Measurements from ENCODE around the gene MAPK8IP3. TPM values are rescaled to one million over a fixed set of nuclear protein-coding genes. Genes with fewer than 3 reads are reported as not detected.

Gene MAPK8IP3, protein sequence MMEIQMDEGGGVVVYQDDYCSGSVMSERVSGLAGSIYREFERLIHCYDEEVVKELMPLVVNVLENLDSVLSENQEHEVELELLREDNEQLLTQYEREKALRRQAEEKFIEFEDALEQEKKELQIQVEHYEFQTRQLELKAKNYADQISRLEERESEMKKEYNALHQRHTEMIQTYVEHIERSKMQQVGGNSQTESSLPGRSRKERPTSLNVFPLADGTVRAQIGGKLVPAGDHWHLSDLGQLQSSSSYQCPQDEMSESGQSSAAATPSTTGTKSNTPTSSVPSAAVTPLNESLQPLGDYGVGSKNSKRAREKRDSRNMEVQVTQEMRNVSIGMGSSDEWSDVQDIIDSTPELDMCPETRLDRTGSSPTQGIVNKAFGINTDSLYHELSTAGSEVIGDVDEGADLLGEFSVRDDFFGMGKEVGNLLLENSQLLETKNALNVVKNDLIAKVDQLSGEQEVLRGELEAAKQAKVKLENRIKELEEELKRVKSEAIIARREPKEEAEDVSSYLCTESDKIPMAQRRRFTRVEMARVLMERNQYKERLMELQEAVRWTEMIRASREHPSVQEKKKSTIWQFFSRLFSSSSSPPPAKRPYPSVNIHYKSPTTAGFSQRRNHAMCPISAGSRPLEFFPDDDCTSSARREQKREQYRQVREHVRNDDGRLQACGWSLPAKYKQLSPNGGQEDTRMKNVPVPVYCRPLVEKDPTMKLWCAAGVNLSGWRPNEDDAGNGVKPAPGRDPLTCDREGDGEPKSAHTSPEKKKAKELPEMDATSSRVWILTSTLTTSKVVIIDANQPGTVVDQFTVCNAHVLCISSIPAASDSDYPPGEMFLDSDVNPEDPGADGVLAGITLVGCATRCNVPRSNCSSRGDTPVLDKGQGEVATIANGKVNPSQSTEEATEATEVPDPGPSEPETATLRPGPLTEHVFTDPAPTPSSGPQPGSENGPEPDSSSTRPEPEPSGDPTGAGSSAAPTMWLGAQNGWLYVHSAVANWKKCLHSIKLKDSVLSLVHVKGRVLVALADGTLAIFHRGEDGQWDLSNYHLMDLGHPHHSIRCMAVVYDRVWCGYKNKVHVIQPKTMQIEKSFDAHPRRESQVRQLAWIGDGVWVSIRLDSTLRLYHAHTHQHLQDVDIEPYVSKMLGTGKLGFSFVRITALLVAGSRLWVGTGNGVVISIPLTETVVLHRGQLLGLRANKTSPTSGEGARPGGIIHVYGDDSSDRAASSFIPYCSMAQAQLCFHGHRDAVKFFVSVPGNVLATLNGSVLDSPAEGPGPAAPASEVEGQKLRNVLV (N-terminal part only)
- 22.0 and 37.5 TPM in 2 replicates for total RNA-seq

DNA sequence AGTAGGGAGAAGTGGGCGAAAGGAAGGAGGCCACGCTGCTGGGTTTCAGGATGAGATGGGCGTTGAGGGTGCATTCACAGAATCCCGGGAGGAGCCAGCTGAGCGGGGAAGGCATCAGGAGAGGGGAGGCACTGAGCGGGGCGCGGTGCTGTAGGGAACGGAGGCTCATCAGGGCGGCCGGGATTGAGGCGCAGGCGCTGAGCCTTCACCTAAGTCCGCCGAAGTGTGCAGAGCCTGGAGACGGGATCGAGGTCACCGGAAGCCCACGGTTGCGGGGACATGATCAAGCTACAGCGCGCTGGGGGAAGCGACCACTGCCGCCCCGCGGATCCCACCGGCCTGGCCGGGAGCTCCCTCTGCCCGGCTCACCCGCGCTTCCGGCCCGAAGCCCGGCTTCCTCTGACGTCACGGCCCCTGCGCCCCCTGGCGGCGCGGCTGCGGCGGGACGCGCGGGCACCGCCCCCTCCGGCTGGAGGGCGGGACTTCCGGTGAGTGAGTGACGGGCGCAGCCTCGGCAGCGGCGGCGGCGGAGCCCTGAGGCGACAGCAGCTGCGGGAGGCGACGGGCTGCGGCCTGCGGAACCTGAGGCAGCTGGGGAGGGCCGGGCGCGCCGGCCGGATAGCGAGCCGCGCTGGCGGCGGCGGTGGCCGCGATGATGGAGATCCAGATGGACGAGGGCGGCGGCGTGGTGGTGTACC, at the start of gene MAPK8IP3:
TSS of gene MAPK8IP3 (plus strand) at position 508 of the 698 bp plus-strand sequence. CDS start at position 653, 145 bp downstream.
- no peak for DNase-seq (ENCODE audit: low read depth)
- H3K4me3 ChIP-seq (ENCODE audit: low read depth, low read length) = peak within 1 kb of the TSS; percentile 96
- TF ChIP-seq, protein P1, sequence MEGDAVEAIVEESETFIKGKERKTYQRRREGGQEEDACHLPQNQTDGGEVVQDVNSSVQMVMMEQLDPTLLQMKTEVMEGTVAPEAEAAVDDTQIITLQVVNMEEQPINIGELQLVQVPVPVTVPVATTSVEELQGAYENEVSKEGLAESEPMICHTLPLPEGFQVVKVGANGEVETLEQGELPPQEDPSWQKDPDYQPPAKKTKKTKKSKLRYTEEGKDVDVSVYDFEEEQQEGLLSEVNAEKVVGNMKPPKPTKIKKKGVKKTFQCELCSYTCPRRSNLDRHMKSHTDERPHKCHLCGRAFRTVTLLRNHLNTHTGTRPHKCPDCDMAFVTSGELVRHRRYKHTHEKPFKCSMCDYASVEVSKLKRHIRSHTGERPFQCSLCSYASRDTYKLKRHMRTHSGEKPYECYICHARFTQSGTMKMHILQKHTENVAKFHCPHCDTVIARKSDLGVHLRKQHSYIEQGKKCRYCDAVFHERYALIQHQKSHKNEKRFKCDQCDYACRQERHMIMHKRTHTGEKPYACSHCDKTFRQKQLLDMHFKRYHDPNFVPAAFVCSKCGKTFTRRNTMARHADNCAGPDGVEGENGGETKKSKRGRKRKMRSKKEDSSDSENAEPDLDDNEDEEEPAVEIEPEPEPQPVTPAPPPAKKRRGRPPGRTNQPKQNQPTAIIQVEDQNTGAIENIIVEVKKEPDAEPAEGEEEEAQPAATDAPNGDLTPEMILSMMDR (conservative IDR thresholded peaks at IDR 0.05; ENCODE audit: low read depth, low read length) = peak; percentile 77

DNA sequence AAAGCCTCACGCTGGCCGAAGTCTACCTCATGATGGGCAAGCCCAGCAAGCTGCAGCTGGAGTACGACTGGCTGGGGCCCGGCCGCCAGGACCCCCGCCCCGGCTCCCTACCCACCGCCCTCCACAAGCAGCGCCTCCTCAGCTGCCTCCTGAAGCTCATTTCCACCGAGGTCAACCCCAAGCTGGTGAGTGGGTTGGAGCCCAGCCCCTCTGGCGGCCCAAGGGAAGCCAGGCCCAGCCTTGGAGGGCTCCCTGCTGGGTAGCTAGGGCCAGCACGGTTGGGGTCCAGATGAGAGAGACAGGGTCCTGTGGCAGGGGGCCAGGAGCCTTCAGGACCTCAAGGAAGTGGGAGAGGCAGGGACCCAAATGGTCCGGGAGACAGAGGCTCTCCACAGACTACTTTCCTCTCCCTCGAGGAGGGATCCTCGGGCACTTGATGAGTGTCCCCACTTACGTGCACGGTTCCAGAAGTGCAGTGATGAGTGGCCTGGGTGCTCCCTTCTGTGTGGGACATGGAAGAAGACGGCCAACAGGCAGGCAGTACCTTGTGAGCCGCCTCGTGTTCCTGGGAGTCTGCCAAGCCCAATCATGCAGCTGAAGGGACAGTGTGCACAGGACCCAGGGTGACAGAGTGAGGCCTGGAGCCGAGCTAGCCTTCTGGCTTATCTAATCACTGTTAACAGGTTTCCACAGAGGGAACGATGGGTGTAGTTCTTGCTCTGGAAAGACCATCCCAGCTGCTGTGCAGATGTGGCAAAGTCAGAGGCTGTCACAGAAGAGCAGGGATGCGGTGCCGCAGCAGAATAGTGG, 49.0 kb upstream of the MAPK8IP3 start:
- TF ChIP-seq, protein P1 (conservative IDR thresholded peaks at IDR 0.05; ENCODE audit: low read depth, low read length) = no peak
- H3K4me3 ChIP-seq (ENCODE audit: low read depth, low read length) = no peak overlapping the region
- DNase-seq (ENCODE audit: low read depth) = no peak

DNA sequence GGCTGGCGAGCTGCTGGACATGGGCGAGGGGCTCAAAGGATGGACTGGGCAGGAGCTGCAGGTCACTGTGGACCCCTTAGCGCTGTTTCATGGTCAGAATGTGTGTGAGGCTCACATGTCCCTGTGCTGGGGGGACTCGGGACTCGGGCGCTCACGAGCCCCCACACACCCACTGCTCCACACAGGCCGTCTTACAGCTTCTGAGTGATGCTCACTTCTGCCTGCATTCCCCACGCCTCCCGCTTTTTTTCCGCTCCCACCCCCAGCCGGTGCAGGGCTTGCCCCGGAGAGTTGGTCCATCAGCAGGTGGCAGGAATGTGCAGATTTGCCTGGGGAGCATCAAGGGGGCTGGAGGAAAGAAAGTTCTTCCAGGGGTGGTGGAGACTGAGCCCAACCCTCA, 48.2 kb upstream of the MAPK8IP3 start:
- TF ChIP-seq, protein P1 (conservative IDR thresholded peaks at IDR 0.05; ENCODE audit: low read depth, low read length) = no peak
- no peak overlapping the region for H3K4me3 ChIP-seq (ENCODE audit: low read depth, low read length)
- DNase-seq (ENCODE audit: low read depth) = no peak

DNA sequence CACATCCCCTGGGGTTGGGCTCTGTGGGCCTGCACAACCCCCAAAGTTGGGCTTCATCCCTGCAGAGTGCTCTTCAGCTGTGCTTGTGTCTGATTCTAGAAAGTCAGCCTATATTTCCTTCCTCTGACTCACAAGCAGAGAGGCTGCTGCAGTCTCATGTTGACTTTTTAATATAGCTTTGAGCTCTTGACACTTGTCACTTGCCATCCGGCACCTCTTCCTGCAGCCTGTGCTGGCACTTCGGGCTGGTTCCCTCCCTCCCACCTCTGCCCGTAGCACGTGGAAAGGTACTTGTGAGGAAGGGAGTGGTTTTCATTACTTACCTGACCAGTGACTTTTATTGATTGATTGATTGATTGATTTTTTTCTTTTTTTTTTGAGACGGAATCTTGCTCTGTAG, 47.0 kb upstream of the MAPK8IP3 start:
- DNase-seq (ENCODE audit: low read depth) = no peak
- H3K4me3 ChIP-seq (ENCODE audit: low read depth, low read length) = no peak overlapping the region
- TF ChIP-seq, protein P1 (conservative IDR thresholded peaks at IDR 0.05; ENCODE audit: low read depth, low read length) = no peak

DNA sequence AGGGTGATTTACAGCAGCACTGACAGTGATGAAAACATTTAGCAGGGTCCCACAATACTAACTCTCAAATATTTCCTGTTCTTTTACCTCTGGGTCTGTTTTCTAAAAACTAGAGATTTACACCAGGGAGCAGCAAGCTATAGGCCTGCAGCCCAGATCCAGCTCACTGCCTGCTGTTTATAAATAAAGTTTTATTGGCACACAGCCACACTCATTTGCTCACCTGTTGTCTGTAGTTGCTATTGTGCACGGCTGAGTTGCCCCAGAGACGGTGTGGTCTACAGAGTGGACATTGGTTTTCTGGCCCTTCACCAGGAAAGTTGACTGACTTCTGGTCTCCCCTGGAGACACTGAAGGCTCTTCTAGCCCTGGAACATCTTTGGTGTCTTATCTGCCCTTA, 44.2 kb upstream of the MAPK8IP3 start:
- H3K4me3 ChIP-seq (ENCODE audit: low read depth, low read length) = no peak overlapping the region
- TF ChIP-seq, protein P1 (conservative IDR thresholded peaks at IDR 0.05; ENCODE audit: low read depth, low read length) = no peak
- no peak for DNase-seq (ENCODE audit: low read depth)

Measured in epithelial cell of proximal tubule (primary cell).